Measurements from ENCODE around the gene ARHGDIA. TPM values are rescaled to one million over a fixed set of nuclear protein-coding genes. Genes with fewer than 3 reads are reported as not detected.

ARHGDIA gene
- total RNA-seq, 1 donor from 2014 or later: 498 TPM

GRCh38 chr17:81906476-81907218, 35.5 kb upstream of the ARHGDIA start:
- DNase-seq (ENCODE audit: low spot score): no peak

- DNase-seq (ENCODE audit: low spot score): no peak
These were observed 34.9 kb upstream of the ARHGDIA start for GRCh38 chr17:81905993-81906392.

- no peak for DNase-seq (ENCODE audit: low spot score)
These were observed 34.3 kb upstream of the ARHGDIA start for GRCh38 chr17:81905424-81905875.

DNA sequence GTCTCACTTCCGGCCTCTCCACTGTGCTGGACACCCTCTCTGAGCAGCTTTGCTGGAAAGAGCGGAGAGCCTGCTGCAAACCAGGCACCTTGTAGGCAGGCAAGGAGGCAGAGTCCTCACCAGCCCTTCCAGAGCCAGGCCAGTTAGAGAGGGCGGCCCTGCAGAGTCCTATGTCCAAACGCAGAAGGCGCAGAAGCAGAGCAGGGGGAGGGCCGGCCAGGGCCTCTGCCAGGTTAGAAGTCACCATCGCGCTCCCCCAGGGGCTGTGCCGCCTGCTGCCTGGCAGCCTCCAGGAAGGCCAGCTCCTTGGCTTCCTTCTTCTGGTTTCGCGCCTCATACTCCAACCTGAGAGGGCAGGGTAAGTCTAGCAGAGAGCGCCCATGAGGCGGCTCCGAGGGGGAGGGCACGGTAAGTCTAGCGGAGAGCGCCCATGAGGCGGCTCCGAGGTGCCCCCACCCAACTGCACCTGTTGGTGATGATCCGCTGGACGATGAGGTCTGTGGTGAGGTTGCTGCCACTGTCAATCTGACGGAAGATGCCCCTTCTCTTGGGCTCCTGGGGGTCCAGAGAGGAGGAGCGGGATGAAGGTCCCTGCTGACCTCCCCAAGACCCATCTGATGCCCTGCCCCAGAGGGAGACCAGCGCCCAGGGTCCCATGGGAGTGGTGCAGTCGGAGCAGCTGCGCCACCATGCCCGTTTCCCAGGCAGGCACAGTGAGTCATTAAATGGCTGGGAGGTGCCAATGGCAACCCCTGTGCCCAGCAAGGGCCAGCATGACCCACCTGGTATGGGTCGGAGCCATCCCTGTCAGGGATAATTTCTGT, 33.7 kb upstream of the ARHGDIA start:
- DNase-seq (ENCODE audit: low spot score): no peak

GRCh38 chr17:81903896-81904599, 32.9 kb upstream of the ARHGDIA start:
- no peak for DNase-seq (ENCODE audit: low spot score)

DNA sequence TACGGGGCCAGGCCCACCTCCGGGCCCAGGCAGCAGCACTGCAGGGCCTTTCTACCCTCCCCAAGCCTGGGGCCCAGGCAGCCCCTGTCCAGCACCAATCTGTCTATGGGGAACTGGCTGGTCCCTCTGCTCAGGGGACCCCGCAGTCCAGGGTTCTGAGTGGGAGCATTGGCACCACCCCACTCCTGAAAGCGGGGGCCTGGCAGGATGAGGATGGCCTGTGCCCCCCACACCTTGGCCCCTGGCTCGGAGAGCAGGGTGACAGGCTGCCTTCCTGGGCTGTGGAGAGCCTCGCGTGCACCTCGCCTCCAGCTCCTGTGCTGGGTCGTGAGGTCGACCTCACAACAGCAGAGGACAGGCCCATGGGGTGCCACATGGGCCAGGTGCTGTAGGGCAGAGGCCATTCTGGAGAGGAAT, 32.3 kb upstream of the ARHGDIA start:
- DNase-seq (ENCODE audit: low spot score): no peak

- no peak for DNase-seq (ENCODE audit: low spot score)
These were observed 31.7 kb upstream of the ARHGDIA start for GRCh38 chr17:81902653-81903414.

- DNase-seq (ENCODE audit: low spot score): no peak
These were observed 31.0 kb upstream of the ARHGDIA start, which contains the start of gene NPB for GRCh38 chr17:81902023-81902652. Gene NPB (plus strand): TSS chr17:81902238. CDS start chr17:81902278, 40 bp downstream.

GRCh38 chr17:81901167-81902022, 30.3 kb upstream of the ARHGDIA start:
- no peak for DNase-seq (ENCODE audit: low spot score)

DNA sequence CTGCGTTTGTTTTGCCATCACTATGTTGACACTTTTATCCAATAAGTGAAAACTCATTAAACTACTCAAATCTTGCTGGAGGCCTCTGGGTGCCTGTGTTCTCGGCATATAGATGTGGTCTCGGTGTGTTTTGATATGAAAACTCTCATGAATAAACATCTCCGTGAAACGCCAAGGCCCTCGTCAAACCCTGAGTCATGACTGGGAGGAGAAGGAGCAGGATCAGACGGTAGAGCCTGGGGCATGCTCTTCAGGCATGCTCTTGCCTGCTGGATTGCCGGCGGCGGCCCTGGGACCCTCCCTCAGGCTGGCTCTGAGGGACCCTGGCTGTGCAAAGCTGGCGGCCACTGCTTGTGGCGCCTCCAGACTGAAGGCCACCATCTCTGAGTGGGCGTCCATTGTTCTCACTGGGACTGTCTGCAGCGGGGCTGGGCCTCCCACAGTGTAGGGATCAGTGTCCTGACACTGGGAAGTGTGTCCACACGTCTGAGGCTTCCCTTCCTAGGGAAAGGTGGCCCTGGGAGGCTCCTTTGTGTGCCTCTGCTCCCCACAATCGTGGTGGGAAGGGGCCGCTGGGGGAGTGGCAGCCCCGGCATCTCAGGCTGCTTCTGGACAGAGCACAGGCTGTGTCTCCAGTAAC, 29.2 kb upstream of the ARHGDIA start:
- DNase-seq (ENCODE audit: low spot score): no peak

DNA sequence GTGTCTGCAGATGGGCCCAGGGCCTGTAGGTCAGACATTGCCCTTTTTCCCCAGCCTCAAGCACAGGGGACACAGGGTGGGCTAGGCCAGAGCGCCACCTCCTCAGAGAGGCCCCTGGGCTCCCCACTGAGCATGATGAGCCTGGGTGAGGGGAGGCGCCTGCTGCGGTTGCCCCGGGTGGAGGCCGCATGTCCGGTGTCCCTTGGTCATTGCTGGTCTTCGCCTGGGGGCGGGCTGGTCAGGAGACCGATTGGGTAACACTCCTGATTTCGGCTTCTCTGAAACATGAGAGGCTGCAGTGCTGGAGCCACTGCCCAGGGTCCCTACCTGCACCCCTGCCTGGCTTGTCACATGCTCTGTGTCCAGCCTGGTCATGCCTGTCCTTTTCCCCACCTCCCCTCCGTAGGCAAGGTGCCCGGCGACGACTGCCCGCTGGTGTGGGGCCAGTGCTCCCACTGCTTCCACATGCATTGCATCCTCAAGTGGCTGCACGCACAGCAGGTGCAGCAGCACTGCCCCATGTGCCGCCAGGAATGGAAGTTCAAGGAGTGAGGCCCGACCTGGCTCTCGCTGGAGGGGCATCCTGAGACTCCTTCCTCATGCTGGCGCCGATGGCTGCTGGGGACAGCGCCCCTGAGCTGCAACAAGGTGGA, 28.5 kb upstream of the ARHGDIA start:
- DNase-seq (ENCODE audit: low spot score): no peak

DNA sequence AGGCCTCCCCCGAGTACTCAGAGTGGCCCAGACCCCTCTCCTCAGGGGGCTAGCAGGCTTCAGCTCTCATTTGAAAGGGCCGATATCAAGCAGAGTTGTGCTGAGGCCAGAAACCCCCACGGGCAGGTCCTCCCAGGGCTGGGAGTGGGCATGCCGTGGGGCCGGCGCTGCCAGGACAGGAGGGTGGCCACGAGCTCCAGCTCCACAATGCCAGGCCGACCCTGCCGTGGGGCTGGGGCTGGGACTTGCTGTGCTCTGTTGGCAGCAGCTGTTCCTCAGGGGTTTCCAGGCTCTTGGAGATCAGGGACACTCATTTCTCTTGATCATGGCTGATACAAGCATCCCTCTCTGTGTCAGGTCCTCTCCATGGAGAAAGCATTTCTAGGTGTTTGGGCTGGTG, 27.7 kb upstream of the ARHGDIA start:
- no peak for DNase-seq (ENCODE audit: low spot score)

DNA sequence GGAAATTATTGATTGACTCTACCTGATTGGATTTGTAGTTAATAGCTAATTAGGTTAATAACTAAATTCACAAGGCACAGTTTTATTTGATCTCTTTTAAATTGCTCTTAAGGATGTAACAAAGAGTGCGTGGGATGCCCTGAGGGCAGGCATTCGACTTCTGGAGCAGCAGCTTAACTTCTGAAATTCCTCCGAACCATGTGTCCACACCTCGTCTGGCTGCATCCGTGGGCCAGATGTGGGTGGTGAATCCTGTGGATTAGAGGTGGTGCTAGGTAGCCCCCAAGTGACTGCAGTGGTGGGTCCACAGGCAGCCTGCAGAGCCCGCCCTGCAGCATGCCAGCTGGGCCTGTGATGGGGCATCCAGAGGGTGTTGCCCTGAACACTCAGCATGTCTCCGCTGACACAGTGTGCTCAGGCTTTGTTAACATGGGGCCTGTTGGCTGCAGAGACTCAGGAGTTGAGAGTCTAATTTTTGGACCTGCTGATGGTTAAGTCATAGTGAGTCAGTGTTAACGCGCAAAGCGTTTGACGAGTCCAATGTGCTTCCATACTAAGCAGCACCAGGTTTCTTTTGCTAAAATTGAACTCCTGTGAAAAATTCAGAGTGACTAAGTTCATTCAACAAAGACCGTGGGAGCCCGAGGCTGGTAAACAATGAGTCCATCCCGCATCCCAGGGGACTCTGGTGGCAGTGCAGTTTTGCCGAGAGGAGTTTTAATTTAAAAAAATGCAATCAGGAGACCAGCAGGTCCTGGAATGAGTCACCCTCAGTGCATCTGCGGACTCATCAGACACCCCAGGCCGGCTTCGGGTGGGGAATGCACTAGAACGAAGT, 27.1 kb upstream of the ARHGDIA start:
- no peak for DNase-seq (ENCODE audit: low spot score)

GRCh38 chr17:81895400-81895799, 24.3 kb upstream of the ARHGDIA start:
- DNase-seq (ENCODE audit: low spot score): no peak

GRCh38 chr17:81891303-81891552, 20.1 kb upstream of the ARHGDIA start:
- no peak for DNase-seq (ENCODE audit: low spot score)

DNA sequence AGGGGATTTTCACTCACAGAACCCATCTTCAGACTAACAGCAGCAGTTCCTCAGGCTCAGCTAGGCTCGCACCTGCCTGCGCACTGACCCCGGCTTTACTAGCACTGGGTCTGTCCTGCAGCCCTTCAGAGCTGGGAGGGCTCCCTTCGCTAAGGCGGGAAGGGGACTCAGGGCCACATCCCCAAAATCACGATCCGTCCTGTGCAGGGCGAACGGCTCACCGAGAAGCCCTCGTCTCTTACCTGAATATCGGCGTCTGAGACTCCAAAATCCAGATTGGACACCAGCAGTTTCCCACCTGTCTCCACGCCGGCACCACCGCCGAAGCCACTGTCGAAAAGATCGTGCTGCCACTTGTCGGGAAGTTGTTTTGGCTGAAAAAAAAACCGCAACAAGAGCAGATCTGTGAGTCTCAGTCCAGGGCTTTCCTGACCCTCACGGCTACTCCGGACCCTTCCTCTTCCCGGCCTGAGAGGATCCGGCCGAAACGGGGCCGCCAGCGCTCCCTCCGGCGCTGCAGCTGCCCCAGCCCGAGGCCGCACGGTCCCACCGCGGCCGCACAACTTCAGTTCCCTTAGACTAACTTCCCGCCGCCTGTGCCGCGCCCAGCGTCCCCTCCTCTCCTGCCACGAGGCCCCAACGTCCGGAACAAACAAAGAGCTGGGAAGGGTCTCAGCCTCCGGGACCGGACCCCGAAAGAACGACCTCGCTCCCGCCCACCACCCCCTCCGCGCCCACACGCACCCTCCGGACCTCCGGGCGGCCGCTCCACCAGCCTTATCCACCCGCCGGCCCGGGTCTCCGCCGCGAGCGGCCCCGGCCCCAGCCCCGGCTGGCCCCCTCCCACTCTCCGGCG, 19.5 kb upstream of the ARHGDIA start:
- no peak for DNase-seq (ENCODE audit: low spot score)

DNA sequence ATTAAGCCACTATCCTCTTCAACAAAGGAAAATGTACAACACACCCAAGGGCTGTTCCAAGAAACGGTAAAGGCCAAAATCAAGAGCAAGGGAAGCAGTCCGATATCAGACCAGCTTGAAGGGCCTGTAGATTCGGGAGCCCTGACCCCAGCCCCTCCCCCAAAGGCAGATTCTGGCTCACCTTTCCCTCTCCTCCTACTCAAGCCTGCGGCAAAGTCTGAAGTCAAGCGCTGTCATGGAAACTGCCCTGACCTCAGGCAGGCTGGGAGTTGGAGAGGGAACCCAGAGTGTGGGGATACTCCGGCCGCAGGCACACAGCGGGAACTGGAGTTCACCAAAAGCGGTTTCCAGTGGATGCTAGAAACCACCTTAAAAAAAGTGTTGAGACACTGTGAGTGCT, 18.5 kb upstream of the ARHGDIA start:
- no peak for DNase-seq (ENCODE audit: low spot score)

Measured in ureter (tissue), 1 donor.